GM18517 (cell line): ENCODE data around the gene CCDC120.

ENCODE experiments used
- ATAC-seq: cut with Tn5 transposase; IDR thresholded peaks from one replicate; pipeline ENCODE4 v1.9.1; 2021; ENCODE audit warnings: mild to moderate bottlenecking, moderate library complexity; ENCODE audit not compliant: unreplicated experiment

The CCDC120 gene

GRCh38 chrX:49061490-49061889 is 2.7 kb downstream of the CCDC120 start:
- no peak for ATAC-seq

- ATAC-seq, result no peak
These were observed 3.1 kb downstream of the CCDC120 start for GRCh38 chrX:49061916-49062315.

DNA sequence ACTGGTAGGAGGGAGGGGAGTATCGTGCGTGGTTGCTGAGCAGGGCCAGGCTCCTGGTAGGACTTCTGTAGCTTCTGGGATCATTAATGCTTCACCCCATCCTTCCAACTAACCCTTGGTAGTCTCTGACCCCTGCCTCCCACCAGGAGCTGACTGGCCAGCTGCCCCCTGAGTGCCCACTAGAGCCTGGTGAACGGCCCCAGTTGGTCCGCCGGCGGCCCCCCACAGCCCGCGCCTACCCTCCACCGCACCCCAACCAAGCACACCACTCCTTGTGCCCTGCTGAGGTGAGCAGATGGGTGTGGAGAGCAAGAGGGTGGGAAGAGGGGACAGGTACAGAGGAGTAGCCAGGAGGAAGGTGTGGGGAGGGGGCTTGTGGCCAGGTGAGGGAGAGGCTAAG is 4.9 kb downstream of the CCDC120 start:
- no peak for ATAC-seq

- ATAC-seq, result no peak
These were observed 5.5 kb downstream of the CCDC120 start for GRCh38 chrX:49064303-49064702.

DNA sequence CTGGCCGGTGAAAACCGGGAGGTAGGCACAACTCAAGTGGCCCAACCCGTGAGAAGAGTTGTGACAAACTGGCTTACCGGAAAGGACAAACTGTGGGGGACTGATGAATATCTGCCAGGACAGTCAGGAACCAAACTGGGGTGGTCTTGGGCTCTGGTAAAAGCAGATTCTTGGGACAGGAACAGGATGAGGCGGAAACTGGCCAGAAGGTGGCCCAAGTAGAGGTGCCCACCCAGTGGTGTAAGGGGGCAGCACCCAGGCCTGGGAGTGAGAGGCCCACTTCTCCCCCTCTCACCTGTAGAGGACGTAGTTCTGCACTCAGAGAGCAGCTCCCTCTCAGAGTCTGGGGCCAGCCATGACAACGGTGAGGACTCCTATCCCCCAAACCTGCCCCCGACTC is 5.9 kb downstream of the CCDC120 start:
- no peak for ATAC-seq

GRCh38 chrX:49066278-49066677 is 7.5 kb downstream of the CCDC120 start:
- no peak for ATAC-seq

DNA sequence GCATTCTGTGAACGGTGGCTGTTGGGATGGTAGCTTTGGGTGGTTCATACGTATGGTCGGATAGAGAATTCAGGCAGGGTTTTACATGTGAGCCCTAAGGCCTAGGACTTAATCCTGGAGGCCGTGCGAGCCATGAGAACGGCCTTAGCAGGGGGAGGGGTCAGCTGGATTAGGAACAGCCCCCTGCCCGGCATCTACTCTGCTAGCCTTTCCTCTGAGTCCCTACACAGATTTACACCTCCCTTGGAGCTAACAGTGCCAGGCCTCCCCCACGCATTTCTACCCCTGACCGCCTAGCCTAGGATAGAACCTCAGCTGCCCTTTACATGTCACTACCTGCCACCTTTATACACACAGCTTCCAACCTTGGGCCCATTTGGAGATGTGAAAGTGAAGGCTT is 7.9 kb downstream of the CCDC120 start:
- ATAC-seq, result no peak

GRCh38 chrX:49067285-49068120 is 8.7 kb downstream of the CCDC120 start:
- no peak for ATAC-seq

GRCh38 chrX:49069038-49069437 is 10.2 kb downstream of the CCDC120 start:
- no peak for ATAC-seq

GRCh38 chrX:49070988-49071387 is 12.2 kb downstream of the CCDC120 start:
- no peak for ATAC-seq

DNA sequence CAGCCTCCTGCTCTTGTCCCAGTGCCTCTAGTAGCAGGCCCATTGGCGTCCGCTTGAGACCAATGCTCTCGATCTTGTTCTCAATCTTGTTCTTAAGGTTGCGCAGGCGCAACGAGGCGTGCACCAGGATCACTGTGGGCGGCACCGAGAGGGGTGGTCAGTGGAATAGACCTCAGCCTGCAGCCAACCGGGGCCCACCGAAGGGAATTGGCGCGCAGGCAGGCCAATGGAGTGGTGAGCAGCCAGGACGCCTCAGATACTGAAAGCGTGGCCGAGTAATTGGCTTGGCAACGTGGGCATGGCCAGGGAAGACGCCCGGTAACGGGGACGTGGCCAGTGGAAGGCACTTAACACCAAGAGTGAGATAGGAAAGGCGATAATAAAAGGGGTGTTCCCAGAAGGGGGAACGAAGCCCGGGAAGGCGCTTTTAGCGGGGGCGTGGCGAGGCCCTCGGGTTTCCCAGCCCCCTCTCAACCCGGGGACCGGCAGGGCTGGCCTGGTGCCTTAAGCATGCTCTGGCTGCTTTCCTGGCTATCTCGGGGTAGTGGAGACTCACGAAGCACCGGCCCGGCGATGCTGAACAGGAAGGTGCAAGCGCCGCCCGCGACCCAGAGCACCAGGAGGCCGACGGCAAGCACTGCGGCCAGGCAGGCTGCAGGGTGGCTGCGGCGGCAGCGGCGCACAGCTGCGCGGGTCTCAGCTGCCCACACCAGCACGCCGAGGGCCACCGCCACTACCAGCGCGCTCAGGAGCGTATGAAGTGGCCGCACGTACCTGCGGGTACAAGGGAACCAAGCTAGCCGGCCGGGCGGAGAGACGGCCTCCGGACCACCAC is 13.3 kb downstream of the CCDC120 start:
- ATAC-seq, result no peak

GRCh38 chrX:49072712-49073095 is 13.9 kb downstream of the CCDC120 start:
- ATAC-seq, result no peak

DNA sequence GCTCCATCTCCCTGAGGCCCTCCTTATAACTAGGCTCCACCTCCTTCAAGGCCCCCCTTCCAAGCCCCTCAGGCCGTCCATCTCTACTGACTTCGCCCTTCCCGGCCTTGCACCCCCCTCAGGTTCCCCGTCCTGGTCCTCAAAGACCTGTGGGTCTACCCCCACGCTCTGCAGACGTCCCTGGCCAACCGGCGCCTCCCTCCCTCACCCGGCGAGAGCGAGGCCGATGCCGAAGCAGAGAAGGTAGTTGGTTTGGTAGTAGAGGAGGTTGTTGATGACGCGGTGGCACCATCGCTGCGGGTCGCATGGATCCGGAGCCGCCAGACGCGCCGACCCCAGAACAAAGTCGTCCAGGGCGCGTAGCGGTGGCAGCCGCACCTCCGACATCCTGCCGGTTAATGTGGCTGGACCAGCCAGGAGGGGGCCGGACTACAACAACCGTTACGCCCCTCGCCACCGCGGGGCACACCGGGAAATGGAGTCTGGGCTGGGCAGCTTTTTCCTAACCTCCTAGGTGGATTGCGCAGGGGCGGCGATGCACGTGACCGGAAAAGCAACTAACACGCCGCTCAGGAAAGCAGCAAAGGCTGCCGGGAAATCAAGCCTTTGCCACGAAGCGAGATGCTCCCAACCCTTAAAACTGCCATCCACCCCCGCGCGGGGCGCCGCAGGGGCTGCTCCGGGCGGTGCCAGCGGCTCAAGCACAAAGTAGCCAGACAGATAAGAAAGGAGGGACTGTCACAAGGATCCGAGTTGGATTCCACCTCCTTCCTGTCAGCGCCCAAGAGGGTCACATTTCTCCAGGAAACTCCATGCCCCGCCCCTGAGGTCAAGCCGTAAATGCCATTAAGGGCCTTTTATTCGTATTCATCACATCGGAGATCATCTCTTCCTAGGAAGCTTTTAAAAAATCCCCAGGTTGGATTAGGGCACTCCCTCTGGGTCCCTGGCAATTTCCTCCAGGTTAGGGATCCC is 15.1 kb downstream of the CCDC120 start, which contains the start of gene PRAF2:
Gene PRAF2 (minus strand): TSS at position 402 of the 975 bp plus-strand sequence. CDS start 15 bp downstream, at position 387.
- peak; percentile 67 for ATAC-seq

- ATAC-seq, result no peak
These were observed 16.5 kb downstream of the CCDC120 start for GRCh38 chrX:49075347-49075746.

DNA sequence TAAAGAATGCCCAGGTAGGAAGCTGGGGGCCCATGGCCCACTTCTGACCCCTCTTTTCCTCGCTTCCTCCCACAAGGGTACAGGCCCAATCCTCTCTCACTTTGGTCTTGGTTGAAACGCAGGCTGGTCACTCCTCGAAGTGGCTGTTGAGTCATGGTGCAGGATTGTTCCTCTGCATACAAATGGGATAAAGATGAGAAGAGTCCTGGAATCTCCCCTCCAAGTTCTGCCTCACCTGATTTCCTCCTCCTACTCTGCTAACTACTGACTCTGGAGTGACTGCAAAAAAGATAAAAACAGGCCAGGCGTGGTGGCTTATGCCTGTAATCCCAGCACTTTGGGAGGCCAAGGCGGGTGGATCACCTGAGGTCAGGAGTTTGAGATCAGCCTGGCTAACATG is 19.1 kb downstream of the CCDC120 start:
- no peak for ATAC-seq

- peak; percentile 67 for ATAC-seq
These were observed 21.0 kb downstream of the CCDC120 start, which contains the start of gene WDR45 for GRCh38 chrX:49079489-49080428. TSS of gene WDR45 (minus strand) at chrX:49079887. CDS start at chrX:49078095, 1,792 bp downstream.

GRCh38 chrX:49082271-49082871 is 23.6 kb downstream of the CCDC120 start:
- ATAC-seq, result no peak

- no peak for ATAC-seq
These were observed 30.8 kb downstream of the CCDC120 start for GRCh38 chrX:49089553-49089952.

- ATAC-seq, result no peak
These were observed 37.6 kb downstream of the CCDC120 start for GRCh38 chrX:49096419-49096818.
